Measurements from ENCODE around the gene RAPGEF3.
A peak's percentile ranks its signal among the peaks of the same experiment; 100 is the strongest.

The RAPGEF3 gene

GRCh38 chr12:47687636-47688035 lies 71.0 kb downstream of the RAPGEF3 start:
- DNase-seq (ENCODE audit: low read depth), result no peak

GRCh38 chr12:47686645-47687240 lies 71.9 kb downstream of the RAPGEF3 start:
- DNase-seq (ENCODE audit: low read depth), result peak; percentile 65
